NCI-H2081 treated with DMSO at 0.1 percent for 48 hours (cell line): ENCODE measurements around the gene CCDC70.
"Not testable (repeated sequence)": the region's sequence is repeated elsewhere in the genome, so short reads cannot be mapped to it uniquely, and the experiment has no call there.

Experiments used
- DNase-seq: peaks from one replicate; lab custom pipeline; 2025; lab: John Stamatoyannopoulos, UW

The CCDC70 gene

GRCh38 chr13:51861723-51862300 lies at the start of gene CCDC70:
Gene CCDC70 (plus strand): TSS chr13:51861969. CDS start chr13:51865412, 3,443 bp downstream.
- DNase-seq = no peak

- no peak for DNase-seq
Observed at GRCh38 chr13:51814071-51814470, 47.7 kb upstream of the CCDC70 start.

GRCh38 chr13:51814825-51815650 lies 46.7 kb upstream of the CCDC70 start:
- DNase-seq = no peak

- DNase-seq = no peak
Observed at GRCh38 chr13:51815848-51816247, 45.9 kb upstream of the CCDC70 start.

- DNase-seq = no peak
Observed at GRCh38 chr13:51816604-51817249, 45.0 kb upstream of the CCDC70 start.

- DNase-seq = no peak
Observed at GRCh38 chr13:51817717-51818116, 44.1 kb upstream of the CCDC70 start.

- DNase-seq = no peak
Observed at GRCh38 chr13:51818276-51818675, 43.5 kb upstream of the CCDC70 start.

- no peak for DNase-seq
Observed at GRCh38 chr13:51818781-51819511, 42.8 kb upstream of the CCDC70 start.

- no peak for DNase-seq
Observed at GRCh38 chr13:51819544-51819943, 42.2 kb upstream of the CCDC70 start.

- DNase-seq = no peak
Observed at GRCh38 chr13:51820016-51820597, 41.7 kb upstream of the CCDC70 start.

GRCh38 chr13:51821606-51822005 lies 40.2 kb upstream of the CCDC70 start:
- no peak for DNase-seq

GRCh38 chr13:51822106-51822815 lies 39.5 kb upstream of the CCDC70 start:
- no peak for DNase-seq

GRCh38 chr13:51823359-51823758 lies 38.4 kb upstream of the CCDC70 start:
- no peak for DNase-seq

- DNase-seq = no peak
Observed at GRCh38 chr13:51823863-51824262, 37.9 kb upstream of the CCDC70 start.

- DNase-seq = not testable (repeated sequence)
Observed at GRCh38 chr13:51824712-51825111, 37.1 kb upstream of the CCDC70 start.

- no peak for DNase-seq
Observed at GRCh38 chr13:51825165-51825592, 36.6 kb upstream of the CCDC70 start.

- DNase-seq = no peak
Observed at GRCh38 chr13:51825681-51826254, 36.0 kb upstream of the CCDC70 start.

- no peak for DNase-seq
Observed at GRCh38 chr13:51826606-51827005, 35.2 kb upstream of the CCDC70 start.

- no peak for DNase-seq
Observed at GRCh38 chr13:51827254-51827653, 34.5 kb upstream of the CCDC70 start.

GRCh38 chr13:51828730-51829567 lies 32.8 kb upstream of the CCDC70 start:
- no peak for DNase-seq
